GM19328 (cell line): ENCODE data around the gene CNTN1.

ENCODE experiments used
- ATAC-seq: cut with Tn5 transposase; IDR thresholded peaks from one replicate; pipeline ENCODE4 v1.9.1; 2021; ENCODE audit warnings: mild to moderate bottlenecking, moderate library complexity; ENCODE audit not compliant: unreplicated experiment

CNTN1 gene

DNA sequence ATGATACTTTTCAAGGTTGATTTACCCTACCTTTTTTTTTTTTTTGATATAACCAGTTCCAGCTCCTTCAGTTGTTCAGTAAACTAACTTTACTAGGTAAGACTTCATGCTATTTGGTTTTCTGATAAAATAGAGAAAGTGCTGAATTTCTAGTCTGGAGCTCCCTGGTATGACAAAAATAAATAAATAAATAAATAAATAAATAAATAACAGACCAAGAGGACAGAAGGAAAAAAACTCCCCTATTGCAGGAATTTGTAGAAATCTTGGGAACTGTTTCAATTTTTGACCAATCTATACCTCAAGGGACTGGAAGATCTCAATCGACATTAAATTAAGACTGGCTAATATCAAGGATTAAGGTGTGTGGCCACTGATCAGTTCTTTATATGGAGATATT lies 265.2 kb downstream of the CNTN1 start:
- no peak for ATAC-seq

DNA sequence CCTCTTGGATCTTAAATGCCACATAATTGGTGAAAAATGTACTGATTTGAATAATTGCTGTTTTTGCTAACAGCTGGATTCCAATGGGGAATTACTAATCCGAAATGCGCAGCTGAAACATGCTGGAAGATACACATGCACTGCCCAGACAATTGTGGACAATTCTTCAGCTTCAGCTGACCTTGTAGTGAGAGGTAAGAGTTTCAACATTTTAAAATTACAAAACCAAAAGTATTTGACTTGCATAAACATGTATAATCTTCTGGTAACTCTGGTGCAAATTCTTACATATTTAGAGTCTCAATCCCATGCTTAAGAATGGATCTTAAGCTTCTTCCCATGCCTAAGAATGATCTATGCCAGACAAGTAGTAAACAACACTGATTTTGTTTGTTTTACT lies 266.8 kb downstream of the CNTN1 start:
- ATAC-seq: no peak

DNA sequence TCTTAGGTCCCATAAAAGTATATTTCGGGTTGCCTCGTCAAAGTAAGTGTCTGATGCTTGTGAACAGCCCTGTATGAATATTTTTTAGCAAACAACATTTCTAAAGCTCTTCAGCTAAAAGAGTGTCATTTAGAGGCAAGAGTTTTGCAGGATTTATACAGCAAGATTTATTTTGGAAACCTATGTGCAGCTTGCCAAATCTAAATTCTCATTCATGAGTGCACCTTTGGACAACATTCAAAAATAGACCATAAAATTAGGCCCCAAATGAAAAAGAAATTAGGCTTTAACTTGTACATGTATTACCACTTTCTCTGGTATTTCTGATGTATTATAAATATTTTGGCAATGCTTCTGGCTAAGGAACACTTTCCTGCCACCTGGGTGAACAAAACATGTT lies 271.5 kb downstream of the CNTN1 start:
- ATAC-seq: no peak

GRCh38 chr12:40969796-40970195 lies 277.6 kb downstream of the CNTN1 start:
- no peak for ATAC-seq

GRCh38 chr12:40970320-40970907 lies 278.2 kb downstream of the CNTN1 start:
- no peak for ATAC-seq

GRCh38 chr12:40971911-40972310 lies 279.7 kb downstream of the CNTN1 start:
- ATAC-seq: no peak

- no peak for ATAC-seq
Measured at GRCh38 chr12:40976546-40976945, 284.3 kb downstream of the CNTN1 start.

GRCh38 chr12:40980427-40980961 lies 288.3 kb downstream of the CNTN1 start:
- ATAC-seq: no peak

DNA sequence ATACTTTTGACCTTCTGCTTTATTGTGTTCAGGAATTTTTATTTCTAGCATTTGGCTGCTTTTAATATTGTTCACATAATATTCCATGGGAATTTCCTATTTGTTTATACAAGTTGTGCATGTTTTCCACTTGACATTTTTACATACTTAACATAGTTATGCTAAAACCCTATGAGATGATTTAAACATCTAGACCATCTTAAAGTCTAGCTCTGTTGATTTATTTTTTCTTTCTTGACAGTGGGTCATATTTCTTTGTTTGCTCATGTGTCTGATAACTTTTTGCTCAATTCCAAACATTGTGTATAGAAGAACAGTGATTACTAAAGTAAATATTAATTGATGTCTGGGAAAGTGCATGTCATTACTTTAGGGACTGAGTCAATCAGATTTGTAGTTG lies 293.8 kb downstream of the CNTN1 start:
- ATAC-seq: no peak

- ATAC-seq: no peak
Measured at GRCh38 chr12:40988355-40988754, 296.1 kb downstream of the CNTN1 start.

GRCh38 chr12:40988824-40989223 lies 296.6 kb downstream of the CNTN1 start:
- no peak for ATAC-seq

GRCh38 chr12:40989785-40990184 lies 297.5 kb downstream of the CNTN1 start:
- no peak for ATAC-seq

- no peak for ATAC-seq
Measured at GRCh38 chr12:40992158-40992557, 299.9 kb downstream of the CNTN1 start.

GRCh38 chr12:40992674-40993073 lies 300.4 kb downstream of the CNTN1 start:
- no peak for ATAC-seq

DNA sequence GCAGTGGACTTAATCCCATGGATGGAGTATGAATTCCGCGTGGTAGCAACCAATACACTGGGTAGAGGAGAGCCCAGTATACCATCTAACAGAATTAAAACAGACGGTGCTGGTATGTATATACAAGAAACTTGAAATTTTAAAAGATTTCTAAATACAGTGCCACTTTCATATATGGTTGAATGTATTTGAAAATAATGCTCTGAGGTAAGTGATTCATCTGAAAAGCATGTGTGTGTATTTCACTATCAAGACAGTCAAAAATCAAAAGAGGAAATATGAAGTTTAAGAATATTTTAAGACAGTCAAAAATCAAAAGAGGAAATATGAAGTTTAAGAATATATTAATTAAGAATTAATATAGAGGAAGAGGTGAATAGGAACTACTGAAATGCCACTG lies 300.9 kb downstream of the CNTN1 start:
- no peak for ATAC-seq

DNA sequence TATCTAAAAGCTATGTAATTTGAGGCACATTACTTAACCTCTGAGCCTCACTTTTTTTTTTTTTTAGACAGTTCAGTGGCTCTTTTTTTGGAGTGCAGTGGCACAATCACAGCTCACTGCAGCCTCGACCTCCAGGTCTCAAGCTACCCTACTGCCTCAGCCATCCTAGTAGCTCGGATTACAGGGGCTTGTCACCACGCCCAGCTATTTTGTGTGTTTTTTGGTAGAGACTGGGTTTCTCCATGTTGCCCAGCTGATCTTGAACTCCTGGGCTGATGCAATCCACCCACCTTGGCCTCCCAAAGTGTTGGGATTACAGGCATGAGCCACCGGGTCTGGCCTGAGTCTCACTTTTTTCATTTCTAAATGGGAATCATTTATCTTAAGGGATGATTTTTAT lies 303.9 kb downstream of the CNTN1 start:
- no peak for ATAC-seq

GRCh38 chr12:40999210-40999609 lies 307.0 kb downstream of the CNTN1 start:
- ATAC-seq: no peak

DNA sequence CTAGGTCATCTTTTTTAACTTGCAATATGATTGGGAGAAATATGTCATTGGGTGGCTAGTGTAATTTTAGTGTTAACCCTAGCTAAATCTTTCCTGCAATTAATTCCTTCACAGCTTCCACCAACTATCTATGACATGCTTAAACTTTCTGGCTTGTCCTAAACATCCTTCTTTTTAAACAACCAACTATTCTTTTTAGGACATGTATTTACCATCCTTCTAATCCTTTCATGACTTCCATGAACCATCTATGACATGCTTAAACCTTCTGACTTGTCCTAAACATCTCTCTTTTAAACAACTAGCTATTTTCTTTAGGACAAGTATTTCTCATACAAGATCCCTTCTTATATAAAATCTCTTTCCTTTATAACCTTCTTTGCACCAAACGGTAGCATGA lies 316.2 kb downstream of the CNTN1 start:
- ATAC-seq: no peak

- ATAC-seq: no peak
Measured at GRCh38 chr12:41011939-41012338, 319.7 kb downstream of the CNTN1 start.

GRCh38 chr12:41013881-41014642 lies 321.8 kb downstream of the CNTN1 start:
- no peak for ATAC-seq

GRCh38 chr12:41014643-41015020 lies 322.4 kb downstream of the CNTN1 start:
- no peak for ATAC-seq

DNA sequence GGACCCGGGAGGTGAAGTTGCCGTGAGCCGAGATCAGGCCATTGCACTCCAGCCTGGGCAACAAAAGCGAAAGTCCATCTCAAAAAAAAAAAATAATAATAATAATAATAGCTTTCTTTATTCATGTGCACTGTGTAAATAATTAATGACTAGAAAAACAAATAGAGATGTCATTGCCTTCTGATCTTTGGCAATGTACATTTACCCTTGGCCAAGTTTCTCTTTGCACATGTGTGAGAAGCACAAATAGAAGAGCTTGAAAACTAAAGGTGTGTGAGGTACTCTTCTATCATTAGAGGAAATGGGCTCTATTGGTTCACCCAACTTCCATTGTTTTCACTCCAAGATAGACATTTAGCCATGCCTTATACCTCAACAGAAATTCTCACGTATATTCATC lies 325.8 kb downstream of the CNTN1 start:
- no peak for ATAC-seq

- ATAC-seq: no peak
Measured at GRCh38 chr12:41019461-41019860, 327.2 kb downstream of the CNTN1 start.
